SJCRH30 (cell line): ENCODE measurements around the gene F12. TPM values are rescaled to one million over a fixed set of nuclear protein-coding genes. Genes with fewer than 3 reads are reported as not detected.
"Not testable (repeated sequence)": the region's sequence is repeated elsewhere in the genome, so short reads cannot be mapped to it uniquely, and the experiment has no call there.

ENCODE experiments used
- DNase-seq, 2 experiments: peaks; one replicate each; pipeline ENCODE4 v3.0.0-alpha.2; 2015 to 2020
- H3K27ac ChIP-seq: fragments of 250-450 bp; sonication (Bioruptor Pico); 2 replicates; pipeline ENCODE4 v1.5.1; 2020; ENCODE audit warnings: mild to moderate bottlenecking, moderate library complexity
- H3K27me3 ChIP-seq: fragments of 250-450 bp; sonication (Bioruptor Pico); 2 replicates; pipeline ENCODE4 v1.5.1; 2020; ENCODE audit warnings: mild to moderate bottlenecking, moderate library complexity
- H3K36me3 ChIP-seq: fragments of 250-450 bp; sonication (Bioruptor Pico); 2 replicates; pipeline ENCODE4 v1.5.1; 2020; ENCODE audit warnings: mild to moderate bottlenecking, moderate library complexity
- H3K4me1 ChIP-seq: fragments of 250-450 bp; sonication (Bioruptor Pico); 2 replicates; pipeline ENCODE4 v1.5.1; 2020; ENCODE audit warnings: mild to moderate bottlenecking, moderate library complexity
- H3K4me3 ChIP-seq: fragments of 250-450 bp; sonication (Bioruptor Pico); 2 replicates; pipeline ENCODE4 v1.5.1; 2020; ENCODE audit warnings: mild to moderate bottlenecking, moderate library complexity
- H3K9me3 ChIP-seq: fragments of 250-450 bp; sonication (Bioruptor Pico); replicated peaks from 2 replicates; pipeline ENCODE4 v1.5.1; 2020; ENCODE audit warnings: mild to moderate bottlenecking, moderate library complexity
- total RNA-seq: library from RNA; depleted of rRNA; stranded (reverse); fragments of >200 nt; shearing (Covaris generic); gene quantifications from 2 replicates; pipeline ENCODE4 v1.2.3, GENCODE V29; 2014

The F12 gene
- total RNA-seq, 1 experiment from 2014 or later = 5.9 TPM

- H3K9me3 ChIP-seq = no peaks in the 10 kb centered on the region
- H3K36me3 ChIP-seq = no peaks in the 10 kb centered on the region
- H3K4me1 ChIP-seq = peaks cover 12% of the 10 kb centered on the region; the same call in 1 of the 2 replicates
- no peaks in the 10 kb centered on the region; the same call in 1 of the 2 replicates for H3K27me3 ChIP-seq
- H3K4me3 ChIP-seq = no peak overlapping the region
- DNase-seq = peak; percentile 32 to 60
- no peak overlapping the region for H3K27ac ChIP-seq
Measured at GRCh38 chr5:177368869-177369644, 40.3 kb downstream of the F12 start.

- Histone ChIP-seq H3K36me3 (no peaks in the 10 kb centered on the region), H3K4me1 (peaks cover 12% of the 10 kb centered on the region; the same call in 1 of the 2 replicates), H3K9me3 (no peaks in the 10 kb centered on the region), H3K27me3 (no peaks in the 10 kb centered on the region; the same call in 1 of the 2 replicates), H3K27ac (no peak overlapping the region), H3K4me3 (no peak overlapping the region)
- no peak for DNase-seq
Measured at GRCh38 chr5:177367981-177368868, 41.1 kb downstream of the F12 start.

DNA sequence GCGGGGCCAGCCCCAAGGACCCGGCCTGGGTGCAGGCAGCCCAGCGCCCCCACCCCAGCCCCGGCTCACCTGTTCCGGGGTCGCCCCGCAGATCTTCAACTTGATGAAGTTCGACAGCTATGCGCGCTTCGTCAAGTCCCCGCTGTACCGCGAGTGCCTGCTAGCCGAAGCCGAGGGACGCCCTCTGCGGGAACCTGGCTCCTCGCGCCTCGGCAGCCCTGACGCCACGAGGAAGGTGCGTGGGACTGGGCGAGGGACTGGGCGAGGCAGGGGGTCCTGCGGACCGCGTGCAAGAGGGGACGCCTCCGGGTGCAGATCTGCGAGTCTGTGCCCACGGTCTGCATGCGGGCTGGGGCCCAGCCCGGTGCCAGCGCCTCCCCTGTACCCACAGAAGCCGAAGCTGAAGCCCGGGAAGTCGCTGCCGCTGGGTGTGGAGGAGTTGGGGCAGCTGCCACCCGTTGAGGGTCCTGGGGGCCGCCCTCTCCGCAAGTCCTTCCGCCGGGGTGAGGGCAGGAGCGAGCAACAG lies 42.0 kb downstream of the F12 start:
- Histone ChIP-seq H3K4me3 (peak overlapping the region; percentile 61), H3K9me3 (no peaks in the 10 kb centered on the region), H3K36me3 (no peaks in the 10 kb centered on the region), H3K4me1 (peaks cover 12% of the 10 kb centered on the region; the same call in 1 of the 2 replicates), H3K27me3 (no peaks in the 10 kb centered on the region; the same call in 1 of the 2 replicates), H3K27ac (no peak overlapping the region)
- no peak for DNase-seq

- peak; percentile 90 to 92 for DNase-seq
- Histone ChIP-seq H3K9me3 (no peaks in the 10 kb centered on the region), H3K4me1 (peaks cover 12% of the 10 kb centered on the region; the same call in 1 of the 2 replicates), H3K4me3 (peak overlapping the region; percentile 61), H3K27ac (peak overlapping the region; percentile 17; the same call in 1 of the 2 replicates), H3K36me3 (no peaks in the 10 kb centered on the region), H3K27me3 (no peaks in the 10 kb centered on the region; the same call in 1 of the 2 replicates)
Measured at GRCh38 chr5:177366528-177367322, 42.6 kb downstream of the F12 start.

DNA sequence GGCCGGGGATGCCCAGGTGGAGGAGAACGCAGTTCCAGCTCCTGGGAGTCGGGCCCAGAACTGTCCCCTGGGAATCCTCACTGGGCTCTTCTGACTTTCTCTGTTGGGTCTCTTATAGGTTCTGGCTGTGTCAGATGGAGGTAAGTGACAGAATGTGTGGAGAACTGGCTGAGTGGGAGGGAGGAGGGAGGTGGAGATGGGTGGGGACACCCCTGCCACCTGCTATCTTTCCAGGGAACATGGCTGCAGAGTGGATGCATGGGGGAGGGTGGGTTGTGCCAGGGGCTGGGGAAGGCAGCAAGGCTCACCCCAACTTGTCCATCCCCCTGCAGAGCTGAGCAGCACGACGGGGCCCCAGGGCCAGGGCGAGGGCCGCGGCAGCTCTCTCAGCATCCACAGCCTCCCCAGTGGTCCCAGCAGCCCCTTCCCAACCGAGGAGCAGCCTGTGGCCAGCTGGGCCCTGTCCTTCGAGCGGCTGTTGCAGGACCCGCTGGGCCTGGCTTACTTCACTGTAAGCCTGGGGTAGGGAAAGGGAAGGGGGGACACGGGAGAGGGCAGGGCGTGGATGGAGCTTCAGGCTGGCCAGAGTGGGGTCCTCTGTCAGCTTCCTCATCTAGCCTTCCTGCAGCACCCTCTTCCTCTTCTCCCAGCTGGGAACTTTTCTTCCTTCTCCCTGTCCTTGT lies 43.4 kb downstream of the F12 start:
- peak overlapping the region; percentile 61 for H3K4me3 ChIP-seq

DNA sequence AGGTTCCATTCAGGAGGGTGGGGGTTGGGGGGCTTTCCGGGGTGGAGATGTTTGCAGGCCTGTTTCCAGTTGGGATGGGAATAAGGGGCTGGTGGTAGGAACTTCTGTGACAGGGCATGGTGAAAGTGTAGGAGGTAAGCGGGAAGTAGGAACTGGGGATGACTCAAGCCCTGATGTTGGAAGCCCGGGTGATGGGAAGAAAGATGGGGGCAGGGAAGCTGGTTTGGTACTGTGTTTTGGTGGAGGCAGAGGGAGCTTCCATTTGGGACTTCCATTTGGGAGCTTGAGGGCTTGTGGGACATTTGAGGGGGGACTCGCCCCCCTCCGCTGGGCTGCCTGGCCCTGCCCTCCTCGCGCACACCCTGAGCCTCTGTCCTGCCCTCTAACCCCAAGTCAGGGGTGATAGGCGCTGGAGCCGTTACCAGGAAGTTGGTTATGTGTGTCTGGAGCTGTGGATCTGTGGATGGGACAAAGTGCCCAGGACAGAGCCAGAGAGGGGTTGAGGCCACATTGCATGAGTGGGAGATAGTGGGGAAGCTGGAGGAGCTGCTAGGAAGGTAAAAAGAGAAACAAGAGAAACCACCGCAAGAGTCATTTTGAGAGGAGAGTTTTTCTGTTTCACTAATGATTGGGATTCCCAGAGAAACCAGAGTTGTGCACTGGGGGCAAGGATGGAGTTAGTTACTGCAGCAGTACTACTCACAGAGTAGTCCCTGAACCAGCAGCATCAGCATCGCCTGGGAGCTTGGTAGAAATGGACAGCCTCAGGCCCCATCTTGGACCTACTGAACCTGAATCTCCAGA lies 45.0 kb downstream of the F12 start:
- Histone ChIP-seq H3K36me3 (no peaks in the 10 kb centered on the region), H3K27me3 (peaks cover 4% of the 10 kb centered on the region), H3K9me3 (no peaks in the 10 kb centered on the region), H3K27ac (no peak overlapping the region), H3K4me1 (peaks cover 6% of the 10 kb centered on the region; the same call in 1 of the 2 replicates), H3K4me3 (no peak overlapping the region)
- DNase-seq = no peak

More for the DNA sequence above, 43.4 kb downstream of the F12 start:
- H3K4me1 ChIP-seq = peaks cover 12% of the 10 kb centered on the region; the same call in 1 of the 2 replicates
- H3K36me3 ChIP-seq = no peaks in the 10 kb centered on the region
- 0 out of 2 replicates have a peak overlapping the region, but pooled peaks have one; percentile 17 for H3K27ac ChIP-seq
- no peak for DNase-seq
- H3K9me3 ChIP-seq = no peaks in the 10 kb centered on the region
- no peaks in the 10 kb centered on the region; the same call in 1 of the 2 replicates for H3K27me3 ChIP-seq

- H3K4me1 ChIP-seq = peaks cover 6% of the 10 kb centered on the region; the same call in 1 of the 2 replicates
- no peaks in the 10 kb centered on the region for H3K9me3 ChIP-seq
- no peak overlapping the region for H3K27ac ChIP-seq
- no peak overlapping the region for H3K4me3 ChIP-seq
- H3K36me3 ChIP-seq = no peaks in the 10 kb centered on the region
- DNase-seq = no peak
- peaks cover 12% of the 10 kb centered on the region for H3K27me3 ChIP-seq
Measured at GRCh38 chr5:177363565-177363964, 45.8 kb downstream of the F12 start.

DNA sequence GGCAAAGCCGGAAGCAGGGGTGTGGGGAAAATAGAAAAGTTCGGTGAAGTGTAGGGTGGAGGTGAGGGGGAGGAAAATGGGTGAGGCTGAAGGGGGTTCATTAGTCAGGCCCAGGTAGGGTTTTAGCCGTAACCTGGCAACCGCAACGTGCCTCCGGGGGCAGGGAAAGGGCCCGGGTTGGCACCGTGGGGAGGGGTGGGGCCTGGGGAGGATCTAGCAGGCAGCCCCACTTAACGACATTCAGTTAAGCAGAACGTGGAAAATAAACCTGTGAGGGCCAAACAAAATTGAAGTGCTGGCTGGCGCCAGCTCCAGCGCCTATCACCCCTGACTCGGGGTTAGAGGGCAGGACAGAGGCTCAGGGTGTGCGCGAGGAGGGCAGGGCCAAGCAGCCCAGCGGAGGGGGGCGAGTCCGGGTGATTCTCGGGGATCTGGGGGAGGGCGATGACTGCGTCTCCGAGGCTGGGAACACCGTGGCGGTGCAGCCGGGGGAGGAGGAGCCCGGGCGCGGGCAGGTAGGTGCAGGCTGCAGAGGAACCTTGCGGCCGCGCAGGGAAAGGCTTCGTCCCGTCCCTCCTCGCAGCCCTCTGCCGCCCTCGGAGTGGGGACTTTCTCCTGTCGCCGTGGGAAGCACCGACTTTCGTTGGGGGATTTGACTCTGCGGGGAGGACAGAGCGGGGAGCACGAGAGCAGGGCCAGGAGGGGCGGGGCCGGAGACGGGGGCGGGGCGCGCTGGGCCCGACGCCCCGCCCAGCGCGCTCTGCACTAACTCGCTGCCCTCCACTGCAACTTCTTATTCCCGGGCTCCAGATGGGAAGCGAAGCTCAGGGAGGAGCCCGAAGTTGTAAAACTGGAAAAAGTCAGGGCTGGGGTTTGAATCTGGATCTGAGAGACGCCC lies 46.5 kb downstream of the F12 start:
- Histone ChIP-seq H3K27me3 (peaks cover 19% of the 10 kb centered on the region), H3K27ac (no peak overlapping the region), H3K4me3 (no peak overlapping the region), H3K36me3 (no peaks in the 10 kb centered on the region), H3K9me3 (no peaks in the 10 kb centered on the region), H3K4me1 (peaks cover 13% of the 10 kb centered on the region; the same call in 1 of the 2 replicates)
- peak in 1 of 2 experiments; percentile 35 for DNase-seq

DNA sequence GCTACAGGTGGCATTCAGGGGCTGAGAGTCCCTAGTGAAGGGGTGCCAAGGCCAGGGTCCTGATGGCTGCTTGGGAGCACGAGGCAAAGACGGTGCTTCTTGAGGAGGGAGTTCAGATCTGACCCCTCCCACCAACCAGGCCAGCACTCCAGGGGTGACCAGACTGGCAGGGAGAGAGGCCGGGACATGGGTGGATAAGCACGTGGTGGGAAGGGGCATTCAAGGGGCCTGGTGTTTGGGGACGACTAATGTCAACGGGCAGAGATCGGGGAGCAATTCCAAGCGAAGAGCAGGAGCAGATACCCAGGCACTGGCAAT lies 47.1 kb downstream of the F12 start:
- Histone ChIP-seq H3K36me3 (no peaks in the 10 kb centered on the region), H3K9me3 (no peaks in the 10 kb centered on the region), H3K4me1 (peaks cover 14% of the 10 kb centered on the region; the same call in 1 of the 2 replicates), H3K27ac (no peak overlapping the region), H3K4me3 (no peak overlapping the region), H3K27me3 (peaks cover 23% of the 10 kb centered on the region)
- DNase-seq = no peak

- no peak overlapping the region for H3K4me3 ChIP-seq
- DNase-seq = no peak
- peaks cover 29% of the 10 kb centered on the region for H3K27me3 ChIP-seq
- no peak overlapping the region for H3K27ac ChIP-seq
- H3K36me3 ChIP-seq = no peaks in the 10 kb centered on the region
- H3K9me3 ChIP-seq = no peaks in the 10 kb centered on the region
- H3K4me1 ChIP-seq = peaks cover 14% of the 10 kb centered on the region; the same call in 1 of the 2 replicates
Measured at GRCh38 chr5:177361418-177362291, 47.7 kb downstream of the F12 start.

DNA sequence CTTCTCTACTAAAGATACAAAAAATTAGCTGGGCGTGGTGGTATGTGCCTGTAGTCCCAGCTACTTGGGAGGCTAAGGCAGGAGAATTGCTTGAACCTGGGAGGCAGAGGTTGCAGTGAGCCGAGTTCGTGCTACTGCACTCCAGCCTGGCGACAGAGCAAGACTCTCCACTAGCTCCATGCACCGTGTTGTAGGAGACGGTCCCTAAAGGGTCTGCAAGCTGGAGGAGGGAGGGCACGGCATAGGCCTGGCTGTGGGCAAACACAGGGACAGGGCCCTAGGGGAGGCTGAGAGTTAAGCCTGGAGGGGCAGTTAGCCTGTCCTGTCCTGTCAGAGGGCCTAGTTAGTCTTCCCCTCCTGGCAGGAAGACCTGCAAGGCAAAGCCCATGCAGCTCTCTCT lies 48.6 kb downstream of the F12 start:
- H3K9me3 ChIP-seq, H3K4me3 ChIP-seq, H3K27ac ChIP-seq, H3K4me1 ChIP-seq, DNase-seq, H3K36me3 ChIP-seq: not testable (repeated sequence)
- peaks cover 30% of the 10 kb centered on the region for H3K27me3 ChIP-seq
